Measurements from ENCODE around the gene MRPL22. TPM values are rescaled to one million over a fixed set of nuclear protein-coding genes. Genes with fewer than 3 reads are reported as not detected.

MRPL22 gene
- total RNA-seq, 2 donors from 2014 or later, result 14.4 to 35.2 TPM

- no peak for TF ChIP-seq CTCF (IDR thresholded peaks at IDR 0.05)
- TF ChIP-seq POLR2A (IDR thresholded peaks at IDR 0.05), result no peak
- TF ChIP-seq POLR2AphosphoS5 (IDR thresholded peaks at IDR 0.05), result no peak
- DNase-seq (ENCODE audit: low spot score), result no peak
- H3K9me3 ChIP-seq, result no peaks in the 10 kb centered on the region
- H3K4me1 ChIP-seq (replicated peaks), result peaks cover 4% of the 10 kb centered on the region
- H3K4me3 ChIP-seq, result no peak overlapping the region
- no peaks in the 10 kb centered on the region for H3K27me3 ChIP-seq (replicated peaks; ENCODE audit: insufficient read depth)
- H3K27ac ChIP-seq, result no peak overlapping the region
- H3K36me3 ChIP-seq, result no peaks in the 10 kb centered on the region
- intact Hi-C loops (cut with DNase I), result loop anchor here (5.0 kb wide), 1 partner anchor 87 kb away; the partner anchor contains the start of gene CNOT8
Measured at GRCh38 chr5:154944716-154945115, 3.8 kb downstream of the MRPL22 start.

- peaks cover 4% of the 10 kb centered on the region for H3K4me1 ChIP-seq (replicated peaks)
- intact Hi-C loops (cut with DNase I), result no loop called here
Measured at GRCh38 chr5:154945695-154946301, 4.9 kb downstream of the MRPL22 start.

GRCh38 chr5:154947778-154948177 is 6.9 kb downstream of the MRPL22 start:
- 76% methylated on average over 6 of the region's 6 CpGs for WGBS
- no peak for DNase-seq (ENCODE audit: low spot score)
- Histone ChIP-seq H3K4me3 (no peak overlapping the region), H3K36me3 (no peaks in the 10 kb centered on the region), H3K27ac (no peak overlapping the region), H3K4me1 (replicated peaks) (no peaks in the 10 kb centered on the region), H3K9me3 (no peaks in the 10 kb centered on the region), H3K27me3 (replicated peaks; ENCODE audit: insufficient read depth) (no peaks in the 10 kb centered on the region)
- TF ChIP-seq POLR2AphosphoS5 (IDR thresholded peaks at IDR 0.05), result no peak
- intact Hi-C loops (cut with DNase I), result no loop called here

More at GRCh38 chr5:154945695-154946301, 4.9 kb downstream of the MRPL22 start:
- no peaks in the 10 kb centered on the region for H3K27me3 ChIP-seq (replicated peaks; ENCODE audit: insufficient read depth)
- H3K4me3 ChIP-seq, result no peak overlapping the region
- TF ChIP-seq CTCF (IDR thresholded peaks at IDR 0.05), result peak in 3 of 4 experiments; percentile 42 to 60 (median 56)
- no peak for TF ChIP-seq POLR2AphosphoS5 (IDR thresholded peaks at IDR 0.05)
- no peak for TF ChIP-seq POLR2A (IDR thresholded peaks at IDR 0.05)
- no peaks in the 10 kb centered on the region for H3K36me3 ChIP-seq
- 91% methylated on average over 2 of the region's 2 CpGs for WGBS
- no peaks in the 10 kb centered on the region for H3K9me3 ChIP-seq
- no peak for DNase-seq (ENCODE audit: low spot score)
- H3K27ac ChIP-seq, result no peak overlapping the region

GRCh38 chr5:154948313-154948712 is 7.4 kb downstream of the MRPL22 start:
- intact Hi-C loops (cut with DNase I), result no loop called here

GRCh38 chr5:154949781-154950180 is 8.9 kb downstream of the MRPL22 start:
- H3K27me3 ChIP-seq (replicated peaks; ENCODE audit: insufficient read depth), result no peaks in the 10 kb centered on the region
- no peaks in the 10 kb centered on the region for H3K4me1 ChIP-seq (replicated peaks)
- H3K9me3 ChIP-seq, result no peaks in the 10 kb centered on the region
- intact Hi-C loops (cut with DNase I), result no loop called here
- H3K27ac ChIP-seq, result no peak overlapping the region
- DNase-seq (ENCODE audit: low spot score), result no peak
- H3K4me3 ChIP-seq, result no peak overlapping the region
- 89% methylated on average over 2 of the region's 2 CpGs for whole genome bisulfite sequencing
- no peaks in the 10 kb centered on the region for H3K36me3 ChIP-seq
- TF ChIP-seq POLR2AphosphoS5 (IDR thresholded peaks at IDR 0.05) (no peak), CTCF (IDR thresholded peaks at IDR 0.05) (no peak), POLR2A (IDR thresholded peaks at IDR 0.05) (no peak)

More at GRCh38 chr5:154948313-154948712, 7.4 kb downstream of the MRPL22 start:
- H3K27me3 ChIP-seq (replicated peaks; ENCODE audit: insufficient read depth), result no peaks in the 10 kb centered on the region
- no peaks in the 10 kb centered on the region for H3K9me3 ChIP-seq
- TF ChIP-seq POLR2AphosphoS5 (IDR thresholded peaks at IDR 0.05), result no peak
- TF ChIP-seq POLR2A (IDR thresholded peaks at IDR 0.05), result no peak
- no peak for TF ChIP-seq CTCF (IDR thresholded peaks at IDR 0.05)
- 96% methylated on average over 4 of the region's 4 CpGs for WGBS
- no peak overlapping the region for H3K27ac ChIP-seq
- DNase-seq (ENCODE audit: low spot score), result no peak
- H3K4me3 ChIP-seq, result no peak overlapping the region
- H3K4me1 ChIP-seq (replicated peaks), result no peaks in the 10 kb centered on the region
- no peaks in the 10 kb centered on the region for H3K36me3 ChIP-seq
